ENCODE measurements around the gene C17orf114.

The C17orf114 gene

DNA sequence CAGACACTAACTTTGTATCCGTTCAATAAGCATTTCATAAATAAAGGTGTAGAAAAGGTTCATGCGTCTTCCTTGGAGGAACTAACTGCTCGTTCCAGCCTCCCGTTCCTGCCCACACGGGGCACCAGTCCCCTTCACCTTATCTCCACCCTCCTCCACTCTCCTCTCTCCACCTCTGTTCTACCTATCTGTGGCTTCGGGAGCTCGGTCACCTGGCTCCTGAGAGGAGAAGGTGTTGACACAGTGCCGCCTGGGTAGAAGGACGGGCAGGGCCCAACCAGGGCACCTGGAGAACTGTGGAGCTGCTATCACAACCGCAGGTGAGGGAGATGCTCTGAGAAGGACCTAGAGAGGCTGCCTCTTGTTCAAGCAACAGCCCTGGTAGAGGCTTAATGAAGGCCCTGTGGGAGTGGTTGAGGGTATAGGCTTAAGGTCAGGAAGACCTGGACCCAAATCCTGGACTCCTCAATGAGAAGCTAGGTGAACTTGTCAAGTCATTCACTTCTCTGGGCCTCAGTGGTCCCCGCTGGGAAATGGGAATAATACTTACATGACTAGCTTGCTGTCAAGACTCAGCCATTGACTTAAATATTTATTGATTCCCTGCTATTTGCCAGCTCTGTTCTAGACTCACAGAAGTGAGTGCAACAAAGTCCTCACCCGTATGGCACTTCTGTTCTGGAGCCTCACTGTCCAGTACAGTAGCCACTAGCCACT, 21.4 kb upstream of the C17orf114 start:
- no peak for DNase-seq (ENCODE audit: unreplicated experiment)
- ChIA-PET CTCF (interaction anchor here (0.7 kb wide), 1 partner anchor 57 kb away, joined by 3 read pairs; no protein-coding TSS in a partner anchor), POLR2A (interaction anchor here (0.5 to 2.0 kb wide), 6 partner anchors 10 to 1932 kb away, joined by 3 to 9 read pairs (median 3); partner anchors contain the start of gene MINK1)
- H3K36me3 Mint-ChIP-seq (ENCODE audit: insufficient read depth, unreplicated experiment), result peaks cover 32% of the 10 kb centered on the region
- no peaks in the 10 kb centered on the region for H3K9me3 Mint-ChIP-seq (ENCODE audit: unreplicated experiment)
- intact Hi-C loops (cut with micrococcal nuclease), result no loop called here
- BruUV-seq (replicated peaks), result no TSS peak
- no peaks in the 10 kb centered on the region for H3K27me3 Mint-ChIP-seq (ENCODE audit: insufficient read depth, unreplicated experiment)
- TF ChIP-seq, protein P1, sequence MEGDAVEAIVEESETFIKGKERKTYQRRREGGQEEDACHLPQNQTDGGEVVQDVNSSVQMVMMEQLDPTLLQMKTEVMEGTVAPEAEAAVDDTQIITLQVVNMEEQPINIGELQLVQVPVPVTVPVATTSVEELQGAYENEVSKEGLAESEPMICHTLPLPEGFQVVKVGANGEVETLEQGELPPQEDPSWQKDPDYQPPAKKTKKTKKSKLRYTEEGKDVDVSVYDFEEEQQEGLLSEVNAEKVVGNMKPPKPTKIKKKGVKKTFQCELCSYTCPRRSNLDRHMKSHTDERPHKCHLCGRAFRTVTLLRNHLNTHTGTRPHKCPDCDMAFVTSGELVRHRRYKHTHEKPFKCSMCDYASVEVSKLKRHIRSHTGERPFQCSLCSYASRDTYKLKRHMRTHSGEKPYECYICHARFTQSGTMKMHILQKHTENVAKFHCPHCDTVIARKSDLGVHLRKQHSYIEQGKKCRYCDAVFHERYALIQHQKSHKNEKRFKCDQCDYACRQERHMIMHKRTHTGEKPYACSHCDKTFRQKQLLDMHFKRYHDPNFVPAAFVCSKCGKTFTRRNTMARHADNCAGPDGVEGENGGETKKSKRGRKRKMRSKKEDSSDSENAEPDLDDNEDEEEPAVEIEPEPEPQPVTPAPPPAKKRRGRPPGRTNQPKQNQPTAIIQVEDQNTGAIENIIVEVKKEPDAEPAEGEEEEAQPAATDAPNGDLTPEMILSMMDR (IDR thresholded peaks at IDR 0.05; ENCODE audit: unreplicated experiment), result no peak
- no peak overlapping the region for H3K27ac Mint-ChIP-seq (ENCODE audit: low read depth, unreplicated experiment)
- no peak overlapping the region for H3K4me3 Mint-ChIP-seq (ENCODE audit: unreplicated experiment)
- H3K4me1 Mint-ChIP-seq (ENCODE audit: insufficient read depth, unreplicated experiment), result no peaks in the 10 kb centered on the region

DNA sequence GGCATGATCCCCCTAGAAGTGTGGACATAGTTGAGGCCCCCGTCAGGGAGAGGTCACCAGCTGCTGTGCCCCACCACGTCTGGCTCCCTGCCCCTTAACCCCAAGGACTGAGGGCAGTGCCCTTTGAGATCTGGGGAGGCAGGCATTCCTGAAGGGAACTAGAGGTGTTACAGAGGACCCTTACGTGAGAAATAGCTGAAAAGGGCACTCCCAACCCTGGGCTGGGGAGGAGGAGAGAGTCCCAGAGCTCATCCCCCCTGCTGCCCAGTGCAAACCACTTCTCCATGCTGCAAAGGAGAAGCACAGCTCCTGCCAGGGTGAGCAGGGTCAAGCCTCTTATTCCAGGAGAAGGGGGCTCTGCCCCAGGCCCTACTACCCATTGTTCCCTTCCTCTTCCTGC, 20.7 kb upstream of the C17orf114 start:
- H3K27ac Mint-ChIP-seq (ENCODE audit: low read depth, unreplicated experiment), result no peak overlapping the region
- H3K27me3 Mint-ChIP-seq (ENCODE audit: insufficient read depth, unreplicated experiment), result no peaks in the 10 kb centered on the region
- ChIA-PET POLR2A (interaction anchor here (0.6 to 1.8 kb wide), 3 partner anchors 16 to 1931 kb away, joined by 3 to 8 read pairs (median 3); partner anchors contain the start of gene PLD2), CTCF (no interaction called here)
- intact Hi-C loops (cut with micrococcal nuclease), result no loop called here
- no peaks in the 10 kb centered on the region for H3K4me1 Mint-ChIP-seq (ENCODE audit: insufficient read depth, unreplicated experiment)
- DNase-seq (ENCODE audit: unreplicated experiment), result no peak
- TF ChIP-seq, protein P1 (IDR thresholded peaks at IDR 0.05; ENCODE audit: unreplicated experiment), result no peak
- no peaks in the 10 kb centered on the region for H3K9me3 Mint-ChIP-seq (ENCODE audit: unreplicated experiment)
- no peak overlapping the region for H3K4me3 Mint-ChIP-seq (ENCODE audit: unreplicated experiment)
- peaks cover 36% of the 10 kb centered on the region for H3K36me3 Mint-ChIP-seq (ENCODE audit: insufficient read depth, unreplicated experiment)
- no TSS peak for BruUV-seq (replicated peaks)

DNA sequence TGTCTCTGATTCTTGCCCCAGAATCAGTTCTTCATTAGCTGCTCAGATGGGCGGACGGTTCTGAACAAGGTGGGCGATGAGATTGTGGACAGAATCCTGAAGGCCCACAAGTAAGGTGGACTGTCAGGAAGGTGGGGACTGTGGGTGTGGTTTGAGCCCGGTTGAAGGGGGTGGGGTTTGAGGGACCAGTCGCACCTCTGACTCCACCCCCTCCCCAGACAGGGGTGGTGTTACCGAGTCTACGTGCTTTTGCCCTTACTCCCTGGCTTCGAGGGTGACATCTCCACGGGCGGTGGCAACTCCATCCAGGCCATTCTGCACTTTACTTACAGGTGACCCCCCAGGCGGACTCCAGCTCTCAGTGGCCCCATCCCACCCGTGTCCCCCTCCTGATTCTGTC, 16.1 kb upstream of the C17orf114 start:
- TF ChIP-seq, protein P1 (IDR thresholded peaks at IDR 0.05; ENCODE audit: unreplicated experiment), result no peak
- no peak overlapping the region for H3K27ac Mint-ChIP-seq (ENCODE audit: low read depth, unreplicated experiment)
- ChIA-PET CTCF (interaction anchor here (1.4 kb wide), 1 partner anchor 39 kb away, joined by 3 read pairs; no protein-coding TSS in a partner anchor), POLR2A (no interaction called here)
- no peaks in the 10 kb centered on the region for H3K9me3 Mint-ChIP-seq (ENCODE audit: unreplicated experiment)
- no peaks in the 10 kb centered on the region for H3K27me3 Mint-ChIP-seq (ENCODE audit: insufficient read depth, unreplicated experiment)
- H3K4me1 Mint-ChIP-seq (ENCODE audit: insufficient read depth, unreplicated experiment), result no peaks in the 10 kb centered on the region
- no peak for DNase-seq (ENCODE audit: unreplicated experiment)
- no TSS peak for BruUV-seq (replicated peaks)
- intact Hi-C loops (cut with micrococcal nuclease), result no loop called here
- H3K36me3 Mint-ChIP-seq (ENCODE audit: insufficient read depth, unreplicated experiment), result peaks cover 63% of the 10 kb centered on the region
- H3K4me3 Mint-ChIP-seq (ENCODE audit: unreplicated experiment), result no peak overlapping the region

DNA sequence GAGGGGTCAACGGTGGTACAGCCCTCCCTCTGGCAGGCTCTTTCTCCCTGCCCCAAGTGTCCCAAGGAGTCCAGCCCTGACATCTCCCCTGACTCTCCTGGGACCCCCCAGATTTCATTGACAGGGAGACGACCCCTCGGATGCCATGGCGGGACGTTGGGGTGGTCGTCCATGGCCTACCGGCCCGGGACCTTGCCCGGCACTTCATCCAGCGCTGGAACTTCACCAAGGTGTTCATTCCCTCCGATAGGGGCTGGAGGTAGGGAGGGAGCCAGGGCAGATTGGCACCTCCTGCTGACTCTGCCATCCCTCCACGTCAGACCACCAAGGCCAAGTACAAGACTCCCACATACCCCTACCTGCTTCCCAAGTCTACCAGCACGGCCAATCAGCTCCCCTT, 14.7 kb upstream of the C17orf114 start:
- intact Hi-C loops (cut with micrococcal nuclease), result no loop called here
- no TSS peak for BruUV-seq (replicated peaks)
- CTCF ChIA-PET, result interaction anchor here (0.7 kb wide), 1 partner anchor 64 kb away, joined by 3 read pairs; no protein-coding TSS in a partner anchor

More for the DNA sequence above, 14.7 kb upstream of the C17orf114 start:
- H3K9me3 Mint-ChIP-seq (ENCODE audit: unreplicated experiment), result no peaks in the 10 kb centered on the region
- TF ChIP-seq, protein P1 (IDR thresholded peaks at IDR 0.05; ENCODE audit: unreplicated experiment), result no peak
- DNase-seq (ENCODE audit: unreplicated experiment), result no peak
- no peaks in the 10 kb centered on the region for H3K4me1 Mint-ChIP-seq (ENCODE audit: insufficient read depth, unreplicated experiment)
- H3K27me3 Mint-ChIP-seq (ENCODE audit: insufficient read depth, unreplicated experiment), result no peaks in the 10 kb centered on the region
- H3K4me3 Mint-ChIP-seq (ENCODE audit: unreplicated experiment), result no peak overlapping the region
- POLR2A ChIA-PET, result interaction anchor here (0.7 to 0.8 kb wide), 2 partner anchors 9 to 71 kb away, joined by 3 read pairs; no protein-coding TSS in a partner anchor
- H3K36me3 Mint-ChIP-seq (ENCODE audit: insufficient read depth, unreplicated experiment), result peaks cover 74% of the 10 kb centered on the region
- H3K27ac Mint-ChIP-seq (ENCODE audit: low read depth, unreplicated experiment), result no peak overlapping the region
